HG02642 (cell line): Measurements from ENCODE around the gene NME3.

ENCODE experiments used
- ATAC-seq: cut with Tn5 transposase; IDR thresholded peaks from one replicate; pipeline ENCODE4 v1.9.1; 2021; ENCODE audit warnings: mild to moderate bottlenecking; ENCODE audit not compliant: unreplicated experiment, poor library complexity

The NME3 gene

GRCh38 chr16:1731073-1731472, 40.3 kb downstream of the NME3 start:
- ATAC-seq, result no peak

GRCh38 chr16:1729445-1729844, 41.9 kb downstream of the NME3 start:
- ATAC-seq, result no peak

GRCh38 chr16:1729026-1729425, 42.3 kb downstream of the NME3 start:
- no peak for ATAC-seq

- ATAC-seq, result no peak
Observed at GRCh38 chr16:1727651-1728624, 43.4 kb downstream of the NME3 start.

GRCh38 chr16:1726661-1727502, 44.5 kb downstream of the NME3 start:
- no peak for ATAC-seq

GRCh38 chr16:1724491-1724890, 46.9 kb downstream of the NME3 start:
- no peak for ATAC-seq

GRCh38 chr16:1723450-1724147, 47.7 kb downstream of the NME3 start:
- ATAC-seq, result no peak

- no peak for ATAC-seq
Observed at GRCh38 chr16:1721372-1721771, 50.0 kb downstream of the NME3 start.
